K562 (cell line): ENCODE results near the gene RANBP3. TPM values are rescaled to one million over a fixed set of nuclear protein-coding genes. Genes with fewer than 3 reads are reported as not detected.

Experiments used
- ATAC-seq: fragments of 200-7000 bp; cut with Tn5 transposase; 3 replicates; pipeline ENCODE4 v1.9.1; 2020; ENCODE audit warnings: moderate library complexity
- BruUV-seq: library from RNA; stranded (reverse); fragments of 400-500 nt; replicated peaks from 2 replicates; lab custom pipeline; 2021; lab: Mats Ljungman, UMichigan
- CTCF ChIA-PET: fragments of 300-600 bp; formaldehyde crosslinking; extraction: SDS; loops from one replicate; lab custom pipeline; 2021; ENCODE audit warnings: low intra/inter-chr PET ratio; lab: Yijun Ruan, JAX
- POLR2A ChIA-PET: fragments of 300-600, 350-650 bp; sonication (Branson Sonifier 250); formaldehyde crosslinking; extraction: SDS; loops from one replicate; lab custom pipeline; 2021; ENCODE audit warnings: antibody characterized with exemption, inconsistent platforms; lab: Yijun Ruan, JAX
- DNase-seq, 4 experiments: peaks; one replicate each; pipeline versions ENCODE4 v3.0.0 to v3.0.0-alpha.2; 2011 to 2018; ENCODE audit warnings: low spot score in 3 of 4, mixed read lengths in 3 of 4; ENCODE audit errors: extremely low read depth in 1 of 4
- FAIRE-seq: peaks from 2 replicates; lab custom pipeline; 2011; peaks lifted over from hg19 to GRCh38; lab: Jason Lieb, UNC
- H2AFZ ChIP-seq: 2 replicates; pipeline ENCODE4 v1.6.0; 2011; ENCODE audit warnings: low read depth, low read length, control low read depth, inconsistent platforms
- H3K27ac ChIP-seq: fragments of 200-600 bp; 3 replicates; pipeline ENCODE4 v1.8.0; 2011; ENCODE audit warnings: low read depth, mild to moderate bottlenecking, control low read depth, inconsistent platforms, low read length, moderate library complexity, mixed read lengths; ENCODE audit errors: extremely low read depth
- H3K27me3 ChIP-seq, 2 experiments: fragments of 300-600 bp in 1 of 2; 2 replicates in 1 of 2; 3 replicates in 1 of 2; pipeline versions ENCODE4 v1.6.0 to v1.8.0; 2011; ENCODE audit warnings: inconsistent platforms in 2 of 2, low read length in 2 of 2, mild to moderate bottlenecking in 1 of 2, mixed read lengths in 1 of 2, moderate library complexity in 1 of 2; ENCODE audit not compliant: control insufficient read depth in 2 of 2, insufficient read depth in 2 of 2
- H3K36me3 ChIP-seq: fragments of 300-600 bp; 3 replicates; pipeline ENCODE4 v1.8.0; 2011; ENCODE audit warnings: mild to moderate bottlenecking, low read length, inconsistent platforms; ENCODE audit not compliant: control insufficient read depth, insufficient read depth
- H3K4me1 ChIP-seq, 2 experiments: fragments of 200-600 bp in 1 of 2; replicated peaks in 1 of 2; 2 replicates in 1 of 2; 3 replicates in 1 of 2; pipeline versions ENCODE4 v1.5.1 to v1.8.0; 2011; ENCODE audit warnings: inconsistent platforms in 2 of 2, low read length in 2 of 2, mild to moderate bottlenecking in 1 of 2, mixed read lengths in 1 of 2, moderate library complexity in 1 of 2; ENCODE audit not compliant: control insufficient read depth in 2 of 2, insufficient read depth in 2 of 2
- H3K4me2 ChIP-seq: 2 replicates; pipeline ENCODE4 v1.6.1; 2011; ENCODE audit warnings: low read length, control low read depth, inconsistent platforms, mixed read lengths; ENCODE audit not compliant: insufficient read depth
- H3K4me3 ChIP-seq: fragments of 200-600 bp; sonication (generic), shearing (Covaris generic); 2 replicates; pipeline ENCODE4 v1.5.1; 2016; ENCODE audit warnings: control low read depth, inconsistent platforms
- H3K79me2 ChIP-seq: fragments of 200-600 bp; 3 replicates; pipeline ENCODE4 v1.8.0; 2011; ENCODE audit warnings: low read length, inconsistent platforms; ENCODE audit not compliant: control insufficient read depth, insufficient read depth
- H3K9ac ChIP-seq, 2 experiments: 2 replicates each; pipeline versions ENCODE4 v1.6.0 to v1.6.1; 2011; ENCODE audit warnings: low read depth in 2 of 2, low read length in 2 of 2, control low read depth in 1 of 2, inconsistent platforms in 1 of 2, mild to moderate bottlenecking in 1 of 2, mixed read lengths in 1 of 2; ENCODE audit not compliant: insufficient read depth in 1 of 2
- H3K9me1 ChIP-seq: one replicate; pipeline ENCODE4 v1.6.0; 2011; ENCODE audit warnings: inconsistent platforms, mild to moderate bottlenecking, low read length, moderate library complexity; ENCODE audit not compliant: control insufficient read depth, insufficient read depth
- H3K9me3 ChIP-seq: replicated peaks from 2 replicates; pipeline ENCODE4 v1.5.1; 2011; ENCODE audit warnings: low read depth, low read length, inconsistent platforms; ENCODE audit not compliant: control insufficient read depth, insufficient read depth
- H4K20me1 ChIP-seq: replicated peaks from 2 replicates; pipeline ENCODE4 v1.6.1; 2011; ENCODE audit warnings: low read length, inconsistent platforms, mixed read lengths; ENCODE audit not compliant: control insufficient read depth, insufficient read depth
- DPF2 ChIP-seq: fragments of 450-650 bp; IDR thresholded peaks from 2 replicates; pipeline ENCODE4 v1.6.1; 2016
- FOXJ3 ChIP-seq: sonication (generic); formaldehyde crosslinking; IDR thresholded peaks from 2 replicates; pipeline ENCODE4 v1.4.0; 2020; ENCODE audit warnings: mild to moderate bottlenecking, missing genetic modification reagents
- HDAC1 ChIP-seq, 2 experiments: fragments of 450-650 bp; IDR thresholded peaks; 2 replicates each; pipeline ENCODE4 v1.6.1; 2016 to 2017; ENCODE audit warnings: inconsistent platforms in 1 of 2, mild to moderate bottlenecking in 1 of 2, moderate library complexity in 1 of 2
- HIVEP1 ChIP-seq: fragments of 250-450 bp; sonication (Bioruptor Pico); IDR thresholded peaks from 2 replicates; pipeline ENCODE4 v1.4.0; 2020; ENCODE audit warnings: mild to moderate bottlenecking
- HLTF ChIP-seq: fragments of 450-650 bp; IDR thresholded peaks from 2 replicates; pipeline ENCODE4 v1.6.1; 2016
- HNRNPLL ChIP-seq: fragments of 200-400 bp; formaldehyde crosslinking; IDR thresholded peaks from 2 replicates; pipeline ENCODE4 v1.6.1; 2017; ENCODE audit warnings: low read length, low read depth, mild to moderate bottlenecking; ENCODE audit not compliant: poor library complexity, severe bottlenecking
- HNRNPUL1 ChIP-seq: fragments of 200-400 bp; formaldehyde crosslinking; IDR thresholded peaks from 2 replicates; pipeline ENCODE4 v1.6.1; 2017; ENCODE audit warnings: low read length
- KAT7 ChIP-seq: sonication (generic); formaldehyde crosslinking; IDR thresholded peaks from 2 replicates; pipeline ENCODE4 v1.8.0; 2022; ENCODE audit warnings: missing genetic modification reagents, mild to moderate bottlenecking, borderline replicate concordance
- PKNOX1 ChIP-seq: fragments of 450-650 bp; IDR thresholded peaks from 2 replicates; pipeline ENCODE4 v1.6.1; 2016
- PRMT5 ChIP-seq: sonication (generic); formaldehyde crosslinking; IDR thresholded peaks from 2 replicates; pipeline ENCODE4 v1.5.0; 2020; ENCODE audit warnings: missing genetic modification reagents
- RBFOX2 ChIP-seq: fragments of 200-400 bp; formaldehyde crosslinking; IDR thresholded peaks from 2 replicates; pipeline ENCODE4 v1.6.1; 2017; ENCODE audit warnings: low read depth, mild to moderate bottlenecking, low read length, moderate library complexity
- RBM22 ChIP-seq: fragments of 200-400 bp; formaldehyde crosslinking; IDR thresholded peaks from 2 replicates; pipeline ENCODE4 v1.6.1; 2018; ENCODE audit warnings: low read length, low read depth; ENCODE audit not compliant: poor library complexity, severe bottlenecking
- ZNF134 ChIP-seq: fragments of 250-450 bp; sonication (Bioruptor Pico); conservative IDR thresholded peaks from 2 replicates; pipeline ENCODE4 v1.4.0; 2020
- ZNF3 ChIP-seq: fragments of 250-450 bp; sonication (Bioruptor Pico); IDR thresholded peaks from 2 replicates; pipeline ENCODE4 v1.5.0; 2021; ENCODE audit warnings: mild to moderate bottlenecking, moderate library complexity
- ZNF347 ChIP-seq: fragments of 450-650 bp; formaldehyde crosslinking; IDR thresholded peaks from 2 replicates; pipeline ENCODE4 v1.4.0; 2020; ENCODE audit warnings: low read depth, mild to moderate bottlenecking, moderate library complexity
- WGBS: fragments of 100-300 bp; shearing (Covaris generic); methylation state at CpG from one replicate; pipeline ENCODE4 v1.1.6; 2016; ENCODE audit warnings: low coverage, mixed read lengths; ENCODE audit not compliant: insufficient coverage; ENCODE audit errors: missing lambda C conversion rate; 5-methylcytosine and 5-hydroxymethylcytosine counted together
- in situ Hi-C: fragments of 300-500 bp; cut with MboI; formaldehyde crosslinking; loops from 4 replicates; pipeline ENCODE4 v1.15.0; 2018; ENCODE audit warnings: inconsistent platforms, mixed read lengths
- intact Hi-C: fragments of 100-400 bp; cut with micrococcal nuclease; formaldehyde crosslinking; loops from 2 replicates; pipeline ENCODE4 v1.14.2; 2022
- polyA plus RNA-seq, 8 experiments: library from polyadenylated mRNA; depleted of rRNA in 4 of 8; stranded (reverse) in 5 of 8; unstranded in 3 of 8; fragments of >200 nt; fragmentation: Nextera tagmentation in 2 of 8; fragmentation: Illumina TruSeq in 1 of 8; extraction: Ambion mirVana in 2 of 8; extraction: Trizol in 1 of 8; gene quantifications; 2 replicates each; pipeline versions ENCODE4 v1.2.1 to v1.2.3, GENCODE V29; 2011 to 2014; ENCODE audit warnings: inconsistent platforms in 1 of 8, missing spikeins in 1 of 8
- total RNA-seq, 7 experiments: library from RNA; depleted of rRNA in 6 of 7; stranded (reverse); fragments of >200 nt in 6 of 7; fragmentation: Illumina TruSeq in 2 of 7; extraction: Trizol in 2 of 7; gene quantifications; 2 replicates each; pipeline versions ENCODE4 v1.2.1 to v1.2.3, GENCODE V29; 2011 to 2021; ENCODE audit warnings: low replicate concordance in 1 of 7

The RANBP3 gene
- total and polyA plus RNA-seq, 9 of the 15 experiments (the other 6 are each of a cell fraction or from before 2014, with no cell fraction given), result 0.90 to 95.1 (median 63.2) TPM

- H3K9me3 ChIP-seq, result no peaks in the 10 kb centered on the region
- no TSS peak for BruUV-seq
- H3K9ac ChIP-seq, result peak overlapping the region in 1 of 2 experiments; percentile 86; a peak in 2 of 4 replicates
- no peaks in the 10 kb centered on the region for H3K27me3 ChIP-seq
- no peak for ATAC-seq
- DNase-seq, result no peak
- no peak for TF ChIP-seq DPF2
- peak; percentile 29; the same call in 1 of the 2 replicates for TF ChIP-seq PRMT5 (CRISPR knock-in tag)
- TF ChIP-seq HLTF, result no peak
- CTCF ChIA-PET, result no interaction called here
- H2AFZ ChIP-seq, result no peak overlapping the region
- peaks cover 5% of the 10 kb centered on the region for H3K9me1 ChIP-seq
- H3K79me2 ChIP-seq, result peaks cover 15% of the 10 kb centered on the region
- in situ Hi-C loops (no loop called here), intact Hi-C loops (no loop called here)
- H3K36me3 ChIP-seq, result peaks cover 42% of the 10 kb centered on the region; the same call in 2 of the 3 replicates
- H3K27ac ChIP-seq, result no peak overlapping the region
- H4K20me1 ChIP-seq, result peaks cover 38% of the 10 kb centered on the region
- peaks cover 16 to 64% of the 10 kb centered on the region in 2 experiments for H3K4me1 ChIP-seq
- no peak overlapping the region for H3K4me2 ChIP-seq
- no peak for FAIRE-seq
- POLR2A ChIA-PET, result interaction anchor here (1.1 kb wide), 1 partner anchor 9 kb away, joined by 4 read pairs; the partner anchor contains the start of gene VMAC
- no peak overlapping the region for H3K4me3 ChIP-seq
- WGBS, result 78% methylated on average over 10 of the region's 15 CpGs
Observed at GRCh38 chr19:5895409-5895808, 82.5 kb downstream of the RANBP3 start.

- in situ Hi-C loops (loop anchor here (5.0 kb wide), 1 partner anchor 93 kb away; no protein-coding TSS in a partner anchor), intact Hi-C loops (no loop called here)
- BruUV-seq, result no TSS peak
- POLR2A ChIA-PET, result interaction anchor here (1.1 kb wide), 1 partner anchor 9 kb away, joined by 4 read pairs; the partner anchor contains the start of gene VMAC
- H3K9me1 ChIP-seq, result peaks cover 5% of the 10 kb centered on the region
- H3K9me3 ChIP-seq, result no peaks in the 10 kb centered on the region
- H3K4me3 ChIP-seq, result no peak overlapping the region
- H2AFZ ChIP-seq, result no peak overlapping the region
- ATAC-seq, result no peak
- peaks cover 9% of the 10 kb centered on the region for H3K79me2 ChIP-seq
- no peaks in the 10 kb centered on the region for H3K27me3 ChIP-seq
- H3K36me3 ChIP-seq, result peaks cover 36% of the 10 kb centered on the region; the same call in 2 of the 3 replicates
- DNase-seq, result no peak
- peak overlapping the region; percentile 21; the same call in 1 of the 2 replicates for H3K4me2 ChIP-seq
- no peak for FAIRE-seq
- H3K9ac ChIP-seq, result peak overlapping the region in 1 of 2 experiments; percentile 86; a peak in 2 of 4 replicates
- WGBS, result 47% methylated on average over 20 of the region's 28 CpGs
- peaks cover 16 to 69% of the 10 kb centered on the region in 2 experiments for H3K4me1 ChIP-seq
- CTCF ChIA-PET, result interaction anchor here (3.9 kb wide), 1 partner anchor 90 kb away, joined by 48 read pairs; the partner anchor contains the start of gene NRTN
- no peak overlapping the region for H3K27ac ChIP-seq
- H4K20me1 ChIP-seq, result peaks cover 32% of the 10 kb centered on the region
- TF ChIP-seq RBFOX2, result peak; percentile 9
- TF ChIP-seq KAT7, result peak; percentile 41; the same call in 1 of the 2 replicates
- peak; percentile 77 for TF ChIP-seq HNRNPLL
- no peak for TF ChIP-seq ZNF3 (CRISPR knock-in tag)
- no peak for TF ChIP-seq HIVEP1 (CRISPR knock-in tag)
- TF ChIP-seq PKNOX1, result 0 out of 2 replicates have a peak, but pooled peaks have one; percentile 1
- no peak for TF ChIP-seq ZNF347 (CRISPR knock-in tag)
- no peak for TF ChIP-seq HNRNPUL1
- no peak for TF ChIP-seq ZNF134 (CRISPR knock-in tag)
- TF ChIP-seq HDAC1 (IDR thresholded peaks at IDR 0.05), result 0 out of 4 replicates have a peak, but pooled peaks of 1 of the 2 experiments have one; percentile 5
- peak; percentile 7 for TF ChIP-seq RBM22
- no peak for TF ChIP-seq FOXJ3 (CRISPR knock-in tag)
Observed at GRCh38 chr19:5894704-5895349, 83.1 kb downstream of the RANBP3 start.
